NCI-H2227 (cell line): ENCODE results near the gene PLEKHA5.

Experiments used
- DNase-seq: peaks from one replicate; lab custom pipeline; 2025; ENCODE audit not compliant: unreplicated experiment; lab: John Stamatoyannopoulos, UW

PLEKHA5 gene

GRCh38 chr12:19200261-19200660, 70.7 kb downstream of the PLEKHA5 start:
- no peak for DNase-seq

- no peak for DNase-seq
These were observed 72.1 kb downstream of the PLEKHA5 start for GRCh38 chr12:19201661-19202060.

GRCh38 chr12:19203013-19203412, 73.5 kb downstream of the PLEKHA5 start:
- no peak for DNase-seq

- no peak for DNase-seq
These were observed 74.3 kb downstream of the PLEKHA5 start for GRCh38 chr12:19203539-19204506.

- DNase-seq: peak; percentile 22
These were observed 75.6 kb downstream of the PLEKHA5 start for GRCh38 chr12:19205120-19205519.

GRCh38 chr12:19206493-19207077, 77.1 kb downstream of the PLEKHA5 start:
- no peak for DNase-seq

- no peak for DNase-seq
These were observed 78.9 kb downstream of the PLEKHA5 start for GRCh38 chr12:19208456-19208855.

- DNase-seq: no peak
These were observed 80.1 kb downstream of the PLEKHA5 start for GRCh38 chr12:19209661-19210060.

GRCh38 chr12:19211802-19212201, 82.3 kb downstream of the PLEKHA5 start:
- no peak for DNase-seq

- DNase-seq: no peak
These were observed 82.7 kb downstream of the PLEKHA5 start for GRCh38 chr12:19212245-19212644.

GRCh38 chr12:19214020-19214419, 84.5 kb downstream of the PLEKHA5 start:
- no peak for DNase-seq

- DNase-seq: no peak
These were observed 85.6 kb downstream of the PLEKHA5 start for GRCh38 chr12:19215115-19215514.

GRCh38 chr12:19217446-19217845, 87.9 kb downstream of the PLEKHA5 start:
- DNase-seq: no peak

- no peak for DNase-seq
These were observed 90.7 kb downstream of the PLEKHA5 start for GRCh38 chr12:19220205-19220604.

- no peak for DNase-seq
These were observed 91.4 kb downstream of the PLEKHA5 start for GRCh38 chr12:19220852-19221466.

GRCh38 chr12:19222558-19222957, 93.0 kb downstream of the PLEKHA5 start:
- DNase-seq: no peak

GRCh38 chr12:19223018-19223417, 93.5 kb downstream of the PLEKHA5 start:
- no peak for DNase-seq

- no peak for DNase-seq
These were observed 94.2 kb downstream of the PLEKHA5 start for GRCh38 chr12:19223695-19224094.

GRCh38 chr12:19224746-19225145, 95.2 kb downstream of the PLEKHA5 start:
- DNase-seq: no peak

- DNase-seq: no peak
These were observed 97.8 kb downstream of the PLEKHA5 start for GRCh38 chr12:19227190-19227879.

- DNase-seq: no peak
These were observed 98.3 kb downstream of the PLEKHA5 start for GRCh38 chr12:19227880-19228210.
